ENCODE data around the gene GORAB.

Gene GORAB

GRCh38 chr1:170539154-170539553, 7.2 kb downstream of the GORAB start:
- DNase-seq = peak; percentile 42

GRCh38 chr1:170544624-170545023, 12.7 kb downstream of the GORAB start:
- DNase-seq = no peak

- peak; percentile 25 for DNase-seq
These were observed 13.5 kb downstream of the GORAB start for GRCh38 chr1:170545476-170545875.

- DNase-seq = no peak
These were observed 15.3 kb downstream of the GORAB start for GRCh38 chr1:170547255-170547654.

- no peak for DNase-seq
These were observed 16.5 kb downstream of the GORAB start for GRCh38 chr1:170548497-170548896.

GRCh38 chr1:170555370-170555769, 23.4 kb downstream of the GORAB start:
- DNase-seq = no peak

GRCh38 chr1:170556917-170557316, 25.0 kb downstream of the GORAB start:
- DNase-seq = peak; percentile 43

- DNase-seq = no peak
These were observed 26.8 kb downstream of the GORAB start for GRCh38 chr1:170558731-170559130.

GRCh38 chr1:170559166-170559565, 27.2 kb downstream of the GORAB start:
- no peak for DNase-seq

GRCh38 chr1:170560681-170561285, 28.8 kb downstream of the GORAB start:
- no peak for DNase-seq

GRCh38 chr1:170562646-170563338, 30.8 kb downstream of the GORAB start:
- DNase-seq = peak; percentile 77

GRCh38 chr1:170567214-170567613, 35.2 kb downstream of the GORAB start:
- no peak for DNase-seq

- DNase-seq = no peak
These were observed 36.2 kb downstream of the GORAB start for GRCh38 chr1:170568197-170568596.

- DNase-seq = no peak
These were observed 45.0 kb downstream of the GORAB start for GRCh38 chr1:170576980-170577379.

- DNase-seq = no peak
These were observed 46.4 kb downstream of the GORAB start for GRCh38 chr1:170578359-170578758.

GRCh38 chr1:170580636-170581440, 48.9 kb downstream of the GORAB start:
- DNase-seq = peak; percentile 77

GRCh38 chr1:170583186-170583585, 51.2 kb downstream of the GORAB start:
- no peak for DNase-seq

- DNase-seq = peak; percentile 56
These were observed 54.6 kb downstream of the GORAB start for GRCh38 chr1:170586321-170587252.

GRCh38 chr1:170587253-170587593, 55.3 kb downstream of the GORAB start:
- no peak for DNase-seq

- DNase-seq = no peak
These were observed 59.1 kb downstream of the GORAB start for GRCh38 chr1:170590921-170591705.

- DNase-seq = no peak
These were observed 60.7 kb downstream of the GORAB start for GRCh38 chr1:170592591-170593111.

Data from suppressor macrophage treated with lipopolysaccharide for 4 hours (primary cell).